GM19238 (cell line): ENCODE data around the gene IGFBP6.
"Not testable (repeated sequence)": the region's sequence is repeated elsewhere in the genome, so short reads cannot be mapped to it uniquely, and the experiment has no call there.

Experiments
- DNase-seq: peaks from one replicate; pipeline ENCODE4 v3.0.0; 2011; ENCODE audit warnings: low spot score; ENCODE audit not compliant: insufficient read length

IGFBP6 gene

DNA sequence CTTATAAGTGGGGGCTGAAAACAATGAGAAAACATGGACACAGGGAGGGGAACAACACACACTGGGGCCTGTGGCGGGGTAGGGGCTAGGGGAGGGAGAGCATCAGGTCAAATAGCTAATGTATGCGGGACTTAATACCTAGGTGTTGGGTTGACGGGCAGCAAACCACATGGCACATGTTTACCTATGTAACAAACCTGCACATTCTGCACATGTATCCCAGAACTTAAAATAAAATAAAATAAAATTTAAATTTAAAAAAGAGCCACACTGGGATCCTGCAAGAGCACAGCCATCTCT is 1.9 kb upstream of the IGFBP6 start:
- not testable (repeated sequence) for DNase-seq

DNA sequence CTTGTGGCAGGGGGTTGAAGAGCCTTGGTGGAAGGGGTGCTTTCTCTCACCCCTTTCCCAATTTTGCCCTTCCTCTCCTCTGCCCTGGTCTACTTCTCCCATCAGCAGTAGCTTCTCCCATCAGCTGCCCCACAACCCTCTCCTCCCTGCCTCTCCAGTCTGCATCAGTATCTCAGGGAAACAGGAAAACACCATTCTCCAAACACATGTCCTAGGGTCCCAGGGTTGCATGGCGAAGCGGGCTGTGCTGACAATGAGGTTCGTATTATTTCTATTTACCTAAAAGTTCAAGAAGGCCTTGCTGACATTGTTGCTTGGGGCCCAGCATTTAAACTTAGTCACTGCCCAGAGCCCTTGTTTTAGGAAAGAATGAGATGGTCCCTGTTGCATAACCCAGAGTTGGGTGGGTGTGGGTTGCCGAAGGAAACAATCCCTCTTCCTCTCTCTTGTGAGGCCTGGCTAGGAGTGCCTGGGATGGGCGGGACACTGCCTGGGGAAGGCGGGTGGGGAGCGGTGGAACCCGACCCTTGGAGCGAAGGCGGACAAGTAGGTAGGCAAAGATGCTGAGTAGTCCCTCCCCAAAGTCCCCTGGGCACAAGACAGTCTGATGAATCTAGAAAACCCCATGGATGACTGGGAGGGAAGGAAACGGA is 1.3 kb upstream of the IGFBP6 start:
- no peak for DNase-seq

- DNase-seq, result no peak
Measured at GRCh38 chr12:53096759-53097158, 708 bp upstream of the IGFBP6 start.

DNA sequence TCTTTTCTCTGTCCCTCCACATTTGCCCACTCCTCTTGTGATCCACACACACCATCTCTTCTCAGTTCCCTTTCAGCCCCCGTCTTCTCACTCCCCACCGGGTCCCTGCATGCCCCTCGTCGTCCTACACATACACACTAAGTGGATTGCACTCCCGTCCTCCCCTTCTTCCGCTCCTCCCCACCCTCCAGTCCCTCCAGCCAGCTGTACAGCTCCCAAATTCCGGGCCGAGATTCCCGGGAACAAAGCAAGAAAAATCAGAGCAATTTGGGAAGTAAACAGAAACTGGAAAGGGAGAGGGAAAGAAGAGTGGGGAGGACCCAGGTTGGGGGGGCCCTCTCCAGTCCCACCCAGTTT is 282 bp upstream of the IGFBP6 start:
- no peak for DNase-seq

DNA sequence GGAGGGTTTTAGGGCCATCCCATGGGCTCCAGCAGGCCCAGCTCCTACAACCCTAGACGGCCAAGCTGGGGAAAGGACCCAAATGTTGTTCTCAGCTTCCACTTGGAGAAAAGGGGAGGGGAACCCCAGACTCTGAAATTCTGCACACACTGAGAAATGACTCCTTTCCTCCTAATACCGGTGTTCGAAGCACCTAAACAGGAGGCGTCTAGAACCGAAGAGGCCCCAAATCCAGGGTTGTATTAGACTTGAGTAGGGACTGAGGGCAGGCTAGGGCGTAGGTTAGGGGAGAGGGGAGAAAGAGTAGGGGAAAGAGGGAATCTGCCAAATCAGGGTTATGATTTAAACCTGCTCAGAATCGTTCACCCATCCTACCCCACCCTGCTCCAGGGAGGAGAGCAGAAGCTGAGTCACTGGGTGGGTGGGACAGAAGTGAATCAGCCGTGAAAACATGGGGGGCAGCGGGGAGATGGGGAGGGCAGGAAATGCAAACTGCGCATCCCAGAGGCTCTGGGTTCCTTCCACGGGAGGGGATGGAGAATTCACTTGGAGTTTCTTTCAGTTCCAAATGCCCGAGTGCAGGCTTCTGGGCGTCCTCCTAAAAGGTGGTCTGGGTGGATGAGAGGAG is 1.0 kb downstream of the IGFBP6 start:
- no peak for DNase-seq

GRCh38 chr12:53099071-53099882 is 1.8 kb downstream of the IGFBP6 start:
- DNase-seq, result peak; percentile 81

DNA sequence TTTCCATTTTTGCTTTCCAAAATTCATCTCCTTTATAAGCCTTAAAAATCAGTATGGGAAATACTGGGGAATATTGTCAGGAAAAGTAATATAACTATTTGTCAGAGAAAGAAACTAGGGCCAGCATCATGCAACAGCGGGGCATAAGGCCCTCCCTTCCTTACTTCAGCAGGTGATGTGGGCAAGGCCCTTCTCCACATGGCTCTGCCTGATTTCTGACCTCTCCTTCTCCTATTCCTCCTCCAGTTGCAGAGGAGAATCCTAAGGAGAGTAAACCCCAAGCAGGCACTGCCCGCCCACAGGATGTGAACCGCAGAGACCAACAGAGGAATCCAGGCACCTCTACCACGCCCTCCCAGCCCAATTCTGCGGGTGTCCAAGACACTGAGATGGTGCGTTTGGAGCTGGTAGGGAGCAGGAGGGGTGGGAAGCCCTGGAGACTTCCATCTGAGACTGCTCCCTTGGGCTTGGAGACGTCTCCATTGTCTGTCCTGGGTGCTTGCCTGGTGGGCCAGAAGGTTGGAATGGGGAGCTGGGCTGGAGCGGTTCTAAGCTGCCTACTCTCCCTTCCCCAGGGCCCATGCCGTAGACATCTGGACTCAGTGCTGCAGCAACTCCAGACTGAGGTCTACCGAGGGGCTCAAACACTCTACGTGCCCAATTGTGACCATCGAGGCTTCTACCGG is 3.1 kb downstream of the IGFBP6 start:
- no peak for DNase-seq

DNA sequence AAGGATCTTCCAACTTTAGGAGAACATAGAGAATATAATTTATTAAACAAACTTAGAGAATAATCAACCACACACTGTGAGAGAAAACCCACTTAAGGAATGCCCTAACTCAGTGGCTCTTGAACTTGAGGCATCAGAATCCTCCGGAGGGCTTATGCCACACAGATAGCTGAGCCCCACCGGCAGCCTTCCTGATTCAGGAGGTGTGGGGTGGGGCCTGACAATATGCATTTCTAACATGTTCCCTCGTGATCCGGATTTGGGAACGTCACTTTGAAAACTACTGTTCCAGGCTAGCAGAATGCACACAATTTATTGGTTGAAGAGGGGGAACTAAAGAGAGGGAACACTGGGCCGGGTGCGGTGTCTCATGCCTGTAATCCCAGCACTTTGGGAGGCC is 3.8 kb downstream of the IGFBP6 start:
- DNase-seq, result no peak

DNA sequence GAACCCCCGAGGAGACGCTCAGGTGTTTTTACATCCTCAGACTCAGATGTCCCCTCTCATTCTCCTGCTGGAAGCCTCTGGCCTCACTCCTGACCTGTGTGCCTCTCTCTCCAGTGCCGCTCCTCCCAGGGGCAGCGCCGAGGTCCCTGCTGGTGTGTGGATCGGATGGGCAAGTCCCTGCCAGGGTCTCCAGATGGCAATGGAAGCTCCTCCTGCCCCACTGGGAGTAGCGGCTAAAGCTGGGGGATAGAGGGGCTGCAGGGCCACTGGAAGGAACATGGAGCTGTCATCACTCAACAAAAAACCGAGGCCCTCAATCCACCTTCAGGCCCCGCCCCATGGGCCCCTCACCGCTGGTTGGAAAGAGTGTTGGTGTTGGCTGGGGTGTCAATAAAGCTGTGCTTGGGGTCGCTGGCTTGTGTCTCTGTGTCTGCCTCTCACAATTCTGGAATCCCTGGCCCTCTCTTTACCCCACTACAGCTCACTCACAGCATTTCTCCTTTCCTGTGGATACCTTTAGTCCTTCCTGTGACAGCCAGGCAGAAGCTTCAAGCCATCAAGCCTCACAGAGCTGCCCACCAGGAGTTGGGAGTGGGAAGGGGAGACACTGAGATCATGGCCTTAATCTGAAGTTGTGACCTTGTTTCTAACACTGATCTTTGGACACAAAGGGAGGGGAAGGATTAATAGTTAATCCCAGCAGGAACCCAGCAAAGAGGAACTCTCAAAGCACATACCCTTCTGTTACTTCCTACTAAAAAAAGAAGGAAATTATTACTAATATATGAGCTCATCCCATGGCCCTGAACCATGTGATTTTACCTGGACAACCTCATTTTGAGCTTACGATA is 4.7 kb downstream of the IGFBP6 start:
- DNase-seq, result no peak

- no peak for DNase-seq
Measured at GRCh38 chr12:53102883-53103807, 5.7 kb downstream of the IGFBP6 start, which contains the start of gene SOAT2. Gene SOAT2, plus strand, starts transcription at chr12:53103486. Its CDS starts 92 bp downstream, at chr12:53103578.

- no peak for DNase-seq
Measured at GRCh38 chr12:53103860-53104305, 6.4 kb downstream of the IGFBP6 start.

DNA sequence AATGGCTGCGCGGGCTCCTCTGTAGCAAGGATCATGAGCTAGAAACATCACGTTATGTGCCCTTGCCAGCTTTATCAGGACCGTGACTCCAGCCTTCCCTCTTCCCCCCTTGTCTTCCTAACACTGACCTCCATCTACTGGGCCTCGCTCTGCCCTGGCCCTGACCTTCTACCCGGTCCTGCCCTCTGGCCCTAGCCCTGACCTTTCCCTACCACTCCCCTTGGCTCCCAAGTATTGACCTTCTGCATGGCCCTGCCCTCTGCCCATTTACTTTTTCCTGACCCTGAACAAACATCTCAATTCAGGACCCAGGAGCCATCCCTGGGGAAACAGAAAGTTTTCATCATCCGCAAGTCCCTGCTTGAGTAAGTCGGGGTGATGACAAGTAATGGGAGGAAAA is 7.8 kb downstream of the IGFBP6 start:
- no peak for DNase-seq

DNA sequence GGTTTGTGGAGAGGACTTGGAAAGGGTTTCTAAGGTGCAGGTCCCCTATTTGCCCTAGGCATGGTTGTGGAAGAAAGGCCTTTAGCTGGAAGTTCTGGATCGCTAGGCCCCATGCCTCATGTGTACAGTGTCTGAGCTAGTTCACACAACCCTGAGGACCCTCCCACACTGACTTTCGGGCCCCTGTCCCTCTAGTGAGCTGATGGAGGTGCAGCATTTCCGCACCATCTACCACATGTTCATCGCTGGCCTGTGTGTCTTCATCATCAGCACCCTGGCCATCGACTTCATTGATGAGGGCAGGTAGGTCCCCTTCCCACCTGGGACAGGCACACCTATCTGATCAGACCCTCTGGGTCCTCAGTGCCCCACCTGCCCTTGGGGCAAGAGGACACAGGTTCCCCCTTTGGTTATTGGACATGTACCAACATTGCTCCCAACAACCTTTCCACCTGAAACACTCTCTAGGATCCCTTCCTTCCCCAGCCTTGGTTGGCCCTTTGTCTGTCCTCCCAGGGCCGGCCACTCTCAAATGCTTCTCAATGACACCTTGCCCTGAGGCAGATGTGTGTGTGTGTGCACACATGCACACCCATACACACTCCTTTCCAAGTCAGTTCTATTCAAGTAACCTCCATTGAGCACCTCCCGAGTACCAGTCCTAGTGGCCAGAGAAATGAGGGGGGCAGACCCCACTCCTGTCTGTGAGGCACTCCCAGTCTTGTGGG is 8.4 kb downstream of the IGFBP6 start:
- no peak for DNase-seq

DNA sequence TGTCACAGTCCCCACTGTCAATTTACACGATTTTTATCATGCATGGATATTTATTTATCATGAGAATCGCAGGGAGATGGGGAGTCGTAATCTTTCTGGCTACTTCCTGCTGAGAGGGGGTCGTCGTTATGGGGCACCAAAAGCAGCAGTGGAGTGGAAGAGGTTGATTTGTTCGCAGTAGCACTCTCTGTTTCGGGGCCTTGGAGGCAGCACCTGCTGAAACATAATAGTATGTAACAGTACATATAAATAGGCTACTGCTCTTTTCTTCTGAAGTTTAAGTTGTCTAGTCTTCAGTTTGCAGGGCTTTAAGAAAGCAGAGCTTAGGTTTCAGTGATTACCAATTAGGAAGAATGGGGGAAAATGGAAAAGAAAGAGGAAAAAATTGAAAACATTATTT is 9.7 kb downstream of the IGFBP6 start:
- no peak for DNase-seq

DNA sequence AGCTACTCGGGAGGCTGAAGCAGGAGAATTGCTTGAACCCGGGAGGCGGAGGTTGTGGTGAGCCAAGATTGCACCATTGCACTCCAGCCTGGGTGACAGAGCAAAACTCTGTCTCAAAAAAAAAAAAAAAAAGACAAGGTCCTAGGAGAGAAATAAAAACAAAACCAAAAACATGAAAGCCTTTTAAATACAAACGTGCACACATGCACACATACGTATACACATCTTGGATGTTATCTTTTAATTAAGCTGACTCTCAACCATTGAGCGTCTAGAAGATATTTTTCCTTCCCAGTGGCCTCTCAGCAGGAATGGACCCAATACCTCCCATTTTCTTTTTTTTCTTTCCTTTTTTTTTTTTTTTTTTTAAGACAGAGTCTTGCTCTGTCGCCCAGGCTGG is 15.0 kb downstream of the IGFBP6 start:
- DNase-seq, result not testable (repeated sequence)

- DNase-seq, result no peak
Measured at GRCh38 chr12:53113136-53113705, 15.8 kb downstream of the IGFBP6 start.

DNA sequence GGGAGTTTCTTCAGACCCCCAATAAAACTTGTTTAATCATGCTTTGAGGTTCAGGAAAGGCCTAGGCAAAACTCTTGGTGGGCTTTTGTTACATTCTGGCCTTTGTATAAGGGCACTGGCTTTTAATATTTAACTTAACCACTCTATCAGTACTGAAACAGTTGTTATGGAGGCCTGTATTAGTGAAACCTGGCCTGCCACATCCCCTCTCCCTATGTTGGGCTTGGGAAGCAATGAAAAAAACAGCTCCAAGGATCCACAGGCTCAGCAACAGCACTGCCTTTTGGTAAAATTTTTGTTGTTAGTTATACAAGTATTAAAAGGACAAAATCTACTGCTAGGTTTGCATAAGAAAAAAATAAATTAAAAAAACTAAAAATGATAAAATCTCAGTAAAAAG is 16.5 kb downstream of the IGFBP6 start:
- DNase-seq, result no peak

- DNase-seq, result no peak
Measured at GRCh38 chr12:53115112-53115890, 17.8 kb downstream of the IGFBP6 start.
